Stimulated activated CD8-positive, alpha-beta memory T cell treated with anti-CD3 and anti-CD28 coated beads, Interleukin-2, amount 100 ng/mL, for 48 hours (primary cell): Measurements from ENCODE around the gene PGBD1.
A peak's percentile ranks its signal among the peaks of the same experiment; 100 is the strongest.

Source experiments
- DNase-seq, 2 donors: peaks; one replicate each; pipeline ENCODE4 v3.0.0-alpha.2; 2020; ENCODE audit warnings: low read depth in 2 of 2

PGBD1 gene, protein sequence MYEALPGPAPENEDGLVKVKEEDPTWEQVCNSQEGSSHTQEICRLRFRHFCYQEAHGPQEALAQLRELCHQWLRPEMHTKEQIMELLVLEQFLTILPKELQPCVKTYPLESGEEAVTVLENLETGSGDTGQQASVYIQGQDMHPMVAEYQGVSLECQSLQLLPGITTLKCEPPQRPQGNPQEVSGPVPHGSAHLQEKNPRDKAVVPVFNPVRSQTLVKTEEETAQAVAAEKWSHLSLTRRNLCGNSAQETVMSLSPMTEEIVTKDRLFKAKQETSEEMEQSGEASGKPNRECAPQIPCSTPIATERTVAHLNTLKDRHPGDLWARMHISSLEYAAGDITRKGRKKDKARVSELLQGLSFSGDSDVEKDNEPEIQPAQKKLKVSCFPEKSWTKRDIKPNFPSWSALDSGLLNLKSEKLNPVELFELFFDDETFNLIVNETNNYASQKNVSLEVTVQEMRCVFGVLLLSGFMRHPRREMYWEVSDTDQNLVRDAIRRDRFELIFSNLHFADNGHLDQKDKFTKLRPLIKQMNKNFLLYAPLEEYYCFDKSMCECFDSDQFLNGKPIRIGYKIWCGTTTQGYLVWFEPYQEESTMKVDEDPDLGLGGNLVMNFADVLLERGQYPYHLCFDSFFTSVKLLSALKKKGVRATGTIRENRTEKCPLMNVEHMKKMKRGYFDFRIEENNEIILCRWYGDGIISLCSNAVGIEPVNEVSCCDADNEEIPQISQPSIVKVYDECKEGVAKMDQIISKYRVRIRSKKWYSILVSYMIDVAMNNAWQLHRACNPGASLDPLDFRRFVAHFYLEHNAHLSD

GRCh38 chr6:28281288-28282064 lies at the start of gene PGBD1:
Gene PGBD1 (plus strand): TSS chr6:28281572. CDS start chr6:28283814, 2,242 bp downstream.
- peak; percentile 57 to 63 for DNase-seq

- DNase-seq, result no peak
Observed at GRCh38 chr6:28232785-28233184, 48.6 kb upstream of the PGBD1 start.

DNA sequence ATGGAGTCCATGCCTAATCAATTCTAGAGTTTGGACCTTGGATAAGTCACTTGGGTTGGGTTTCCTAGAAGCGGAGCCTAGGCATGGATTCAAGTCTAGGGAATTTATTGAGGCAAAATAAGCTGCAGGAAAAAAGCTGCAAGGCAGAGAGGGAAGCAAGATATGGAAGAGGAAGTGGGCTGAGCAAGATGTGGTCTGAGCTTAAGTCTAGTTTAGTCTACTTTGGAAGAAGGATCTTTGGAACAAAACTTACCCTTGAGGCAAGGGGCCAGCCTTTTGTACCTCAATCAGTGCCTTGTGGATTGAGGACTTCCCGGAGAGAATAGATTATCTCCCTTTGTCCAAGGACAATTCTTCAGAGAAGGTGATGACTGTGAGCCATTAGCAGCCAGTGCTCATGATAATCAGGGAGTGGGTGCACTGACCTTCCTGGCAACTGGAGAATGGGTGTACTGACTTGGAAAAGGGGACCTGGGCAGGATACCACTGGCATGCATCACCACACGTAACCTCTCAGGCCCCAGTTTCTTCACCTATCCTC lies 45.4 kb upstream of the PGBD1 start:
- DNase-seq, result no peak

- DNase-seq, result no peak
Observed at GRCh38 chr6:28239636-28240035, 41.7 kb upstream of the PGBD1 start.

DNA sequence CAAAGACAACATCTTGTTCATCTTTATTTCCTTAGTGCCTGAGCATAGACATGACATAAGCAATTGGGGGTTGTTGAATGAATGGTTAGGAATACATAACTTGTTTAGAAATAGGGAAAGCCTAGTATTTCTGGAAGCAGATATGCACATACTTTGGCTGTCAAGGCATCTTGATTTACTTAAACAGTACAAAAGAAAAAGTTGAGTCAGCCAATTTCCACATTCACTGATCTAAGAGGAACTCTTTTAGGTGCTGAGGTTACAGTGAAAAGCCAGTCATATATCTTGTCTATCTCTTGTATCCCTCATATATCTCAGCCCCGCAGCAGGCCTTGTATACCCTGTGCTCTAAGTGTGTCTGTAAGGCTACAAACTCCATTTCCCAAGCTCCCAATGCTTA lies 40.9 kb upstream of the PGBD1 start:
- no peak for DNase-seq

- DNase-seq, result no peak
Observed at GRCh38 chr6:28243946-28244345, 37.4 kb upstream of the PGBD1 start.

GRCh38 chr6:28245206-28245941 lies 36.0 kb upstream of the PGBD1 start:
- no peak for DNase-seq

GRCh38 chr6:28248916-28249315 lies 32.5 kb upstream of the PGBD1 start:
- no peak for DNase-seq

DNA sequence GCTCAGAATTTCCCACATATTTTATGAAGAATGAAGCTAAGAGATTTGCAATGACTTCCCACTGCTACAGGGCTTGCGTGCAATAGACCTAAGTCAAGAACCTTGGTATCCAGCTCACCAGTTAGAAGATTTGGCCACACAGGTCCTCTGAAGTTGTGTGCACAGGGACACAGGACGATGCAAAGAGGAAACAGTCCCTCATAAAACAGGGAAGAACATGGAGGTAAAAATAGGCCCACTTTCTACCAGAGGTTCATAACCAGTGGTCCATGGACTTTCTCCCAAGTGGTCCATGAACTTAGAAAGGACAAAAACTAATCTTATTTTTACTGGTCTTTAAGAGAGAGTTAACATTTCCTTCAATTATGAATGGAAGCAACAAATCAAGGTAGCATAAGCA lies 30.6 kb upstream of the PGBD1 start:
- DNase-seq, result no peak

- DNase-seq, result peak; percentile 14 to 20
Observed at GRCh38 chr6:28251661-28252008, 29.7 kb upstream of the PGBD1 start.

GRCh38 chr6:28252009-28252975 lies 29.1 kb upstream of the PGBD1 start, which contains the start of gene ZKSCAN4:
Gene ZKSCAN4 (minus strand): TSS chr6:28252269. CDS start chr6:28251980, 289 bp downstream.
- DNase-seq, result peak; percentile 47 to 69

- no peak for DNase-seq
Observed at GRCh38 chr6:28254121-28254519, 27.3 kb upstream of the PGBD1 start.

DNA sequence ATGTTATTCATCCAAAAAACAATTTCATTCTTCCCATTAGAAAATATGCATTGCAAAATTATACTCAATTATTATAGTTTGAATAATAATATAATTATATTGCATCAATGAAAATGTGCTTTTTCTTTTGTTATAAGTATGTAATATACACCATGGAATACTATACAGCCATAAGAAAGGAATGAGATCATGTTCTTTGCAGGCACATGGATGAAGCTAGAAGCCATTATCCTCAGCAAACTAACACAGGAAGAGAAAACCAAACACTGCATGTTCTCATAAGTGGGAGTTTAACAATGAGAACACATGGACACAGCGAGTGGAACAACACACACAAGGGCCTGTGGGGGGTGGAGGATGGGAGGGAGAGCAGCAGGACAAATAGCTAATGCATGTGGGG lies 24.3 kb upstream of the PGBD1 start:
- no peak for DNase-seq

GRCh38 chr6:28258877-28259777 lies 22.2 kb upstream of the PGBD1 start, which contains the start of gene NKAPL:
Gene NKAPL (plus strand): TSS chr6:28259297. CDS start chr6:28259372, 75 bp downstream.
- DNase-seq, result peak; percentile 46 to 54

GRCh38 chr6:28263922-28264321 lies 17.4 kb upstream of the PGBD1 start:
- no peak for DNase-seq

GRCh38 chr6:28264834-28265401 lies 16.5 kb upstream of the PGBD1 start:
- no peak for DNase-seq

- DNase-seq, result no peak
Observed at GRCh38 chr6:28266563-28266961, 14.8 kb upstream of the PGBD1 start.

DNA sequence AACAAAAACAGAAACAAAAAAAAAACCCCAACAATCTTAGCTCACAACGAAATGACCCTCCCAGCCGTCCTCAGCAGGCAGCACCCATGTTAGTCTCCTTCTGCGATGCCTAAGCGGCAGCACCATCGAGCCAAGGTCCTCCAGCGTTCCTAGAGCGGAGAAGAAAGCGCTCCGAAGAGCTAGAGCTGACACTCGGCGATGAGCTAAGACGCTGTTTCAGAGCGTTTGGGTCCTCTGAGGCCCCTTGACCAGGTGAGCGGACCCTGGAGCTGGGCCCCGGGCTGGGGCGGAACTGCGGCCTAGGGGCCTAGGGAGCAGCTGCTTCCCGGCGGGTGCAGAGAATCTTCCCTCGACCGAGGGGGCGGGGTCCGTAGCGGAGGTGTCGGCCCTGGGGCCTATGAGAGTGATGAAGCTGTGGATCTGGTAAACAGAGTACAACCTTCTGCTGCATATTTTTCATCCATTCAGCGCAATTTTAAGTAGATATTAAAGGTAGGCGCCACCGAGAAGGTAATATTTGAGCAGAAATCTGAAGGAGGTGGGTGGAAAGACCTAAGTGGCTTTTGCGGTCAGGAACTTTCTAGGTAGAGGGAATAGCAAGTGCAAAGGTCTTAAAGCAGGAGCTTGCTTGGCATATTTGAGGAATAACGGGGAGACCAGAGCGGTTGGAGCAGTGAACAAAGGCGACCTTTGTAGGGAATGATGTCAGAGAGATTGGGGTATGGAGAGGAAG lies 14.2 kb upstream of the PGBD1 start, which contains the start of gene ZSCAN26:
Gene ZSCAN26 (plus strand): TSS at position 182 of the 733 bp plus-strand sequence. CDS start 4,777 bp downstream, outside the sequence.
- peak; percentile 61 to 79 for DNase-seq
